CMK (cell line): ENCODE measurements around the gene TRMT11.
"Not testable (repeated sequence)": the region's sequence is repeated elsewhere in the genome, so short reads cannot be mapped to it uniquely, and the experiment has no call there.

ENCODE experiments used
- DNase-seq: peaks from one replicate; pipeline ENCODE4 v3.0.0-alpha.2; 2010; ENCODE audit warnings: low read depth

The TRMT11 gene

DNA sequence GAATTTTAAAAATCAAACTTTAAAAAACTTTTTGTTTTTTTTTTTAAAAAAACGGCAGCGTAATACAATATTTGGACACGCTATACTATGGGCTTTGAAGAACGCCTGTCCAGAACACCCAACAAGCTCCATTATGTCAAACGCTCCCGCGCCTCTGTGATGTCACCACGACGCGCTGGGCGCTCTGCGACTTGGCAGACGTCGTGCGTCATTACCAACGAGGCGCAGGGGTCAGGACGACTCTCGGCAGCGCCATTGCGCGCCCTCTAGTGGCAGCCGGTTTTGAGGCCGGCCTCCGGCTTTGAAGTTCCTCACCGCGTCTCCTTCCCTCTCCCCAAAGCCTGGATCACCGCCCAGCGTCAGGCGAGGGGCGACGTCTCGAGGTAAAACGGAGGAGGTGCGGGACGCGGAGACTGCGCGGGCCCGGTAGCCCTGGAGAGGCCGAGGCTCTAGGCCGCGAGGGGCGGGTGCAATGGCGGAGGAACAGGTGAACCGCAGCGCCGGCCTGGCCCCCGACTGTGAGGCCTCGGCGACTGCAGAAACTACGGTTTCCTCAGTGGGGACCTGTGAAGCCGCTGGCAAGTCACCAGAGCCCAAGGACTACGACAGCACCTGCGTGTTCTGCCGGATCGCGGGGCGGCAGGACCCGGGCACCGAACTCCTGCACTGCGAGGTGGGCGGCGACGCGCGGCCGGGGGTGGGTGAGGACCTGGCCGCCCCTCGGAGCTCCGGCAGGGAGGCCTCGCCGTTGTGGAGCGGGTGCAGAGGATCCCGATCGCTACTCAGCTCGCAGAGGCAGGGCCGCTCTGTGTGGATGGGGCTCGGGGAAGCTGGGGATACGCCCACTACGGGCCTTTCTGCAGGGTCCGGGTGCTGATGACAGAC, 29.6 kb upstream of the TRMT11 start, which contains the start of gene HINT3:
Gene HINT3, plus strand, starts transcription at position 265 of the 885 bp plus-strand sequence. Its CDS starts 208 bp downstream, at position 473.
- DNase-seq: peak; percentile 93

DNA sequence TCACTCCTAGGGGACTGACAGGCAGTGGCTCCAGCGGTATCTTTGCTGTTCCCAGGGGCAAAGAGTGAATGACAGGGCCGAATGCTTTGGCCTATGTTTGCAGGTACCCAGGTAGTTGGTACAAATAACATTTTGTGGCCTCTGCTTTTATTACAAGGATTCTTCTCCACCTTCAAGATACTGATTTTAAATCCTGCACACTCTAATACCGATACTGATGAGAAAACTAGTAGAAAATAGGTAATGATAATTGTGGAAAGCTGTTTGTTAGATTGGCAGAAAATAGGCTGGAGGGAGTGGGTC, 29.0 kb upstream of the TRMT11 start:
- DNase-seq: no peak

DNA sequence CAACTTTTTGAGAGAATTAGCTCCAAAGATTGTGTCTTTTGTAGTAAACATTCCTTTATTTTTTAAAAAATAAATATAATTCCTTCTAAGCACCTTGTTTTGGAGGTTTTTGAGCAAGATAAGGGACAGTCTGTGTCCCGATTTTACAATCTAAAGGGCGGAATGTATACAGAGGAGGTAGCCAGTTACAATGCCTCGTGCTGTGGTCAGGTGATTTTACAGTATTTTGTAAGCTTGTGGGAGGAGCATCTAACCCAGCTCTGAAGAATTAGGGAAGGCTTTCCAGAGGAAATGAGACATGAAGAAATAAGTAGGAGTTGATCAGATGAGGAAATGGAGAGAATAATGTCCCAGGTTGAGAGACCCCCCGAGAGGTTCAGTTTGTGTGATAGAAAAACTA, 28.5 kb upstream of the TRMT11 start:
- no peak for DNase-seq

DNA sequence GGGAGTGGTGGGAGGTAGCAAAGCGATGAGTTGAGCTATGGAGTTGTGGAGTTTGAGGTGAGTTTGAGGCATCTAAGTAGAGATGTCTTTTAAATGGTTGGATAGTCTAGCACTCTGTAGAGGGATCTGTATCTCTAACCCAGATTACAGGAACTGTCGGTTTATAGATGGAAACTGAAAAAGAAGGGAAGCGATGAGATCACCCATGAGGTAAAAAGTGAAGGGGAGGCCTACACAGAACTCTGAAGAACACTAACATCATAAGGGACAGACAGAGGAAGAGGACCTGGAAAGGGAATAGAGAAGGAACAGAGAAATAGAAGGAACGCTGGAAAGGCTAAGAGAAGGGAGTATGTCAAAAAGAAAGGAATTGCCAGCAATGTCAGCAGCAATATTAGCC, 27.3 kb upstream of the TRMT11 start:
- no peak for DNase-seq

DNA sequence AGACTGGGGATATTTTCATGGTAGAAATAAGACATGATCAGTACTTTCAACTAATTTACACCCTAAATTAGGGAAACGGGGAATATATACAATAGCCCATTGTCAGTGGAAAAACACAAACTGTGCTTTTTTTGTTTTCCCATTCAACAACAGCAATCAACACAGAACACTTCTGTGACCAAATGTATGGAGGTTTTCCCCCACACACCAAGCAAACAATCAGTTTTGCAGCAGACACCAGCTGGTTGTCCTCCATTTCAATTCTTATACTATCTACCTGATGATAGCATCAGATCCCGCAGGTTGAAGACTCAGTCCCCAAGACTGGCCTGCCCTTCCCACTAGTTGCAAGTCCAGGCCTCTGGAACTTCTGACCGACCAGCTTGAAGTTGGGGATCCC, 25.2 kb upstream of the TRMT11 start:
- DNase-seq: no peak

DNA sequence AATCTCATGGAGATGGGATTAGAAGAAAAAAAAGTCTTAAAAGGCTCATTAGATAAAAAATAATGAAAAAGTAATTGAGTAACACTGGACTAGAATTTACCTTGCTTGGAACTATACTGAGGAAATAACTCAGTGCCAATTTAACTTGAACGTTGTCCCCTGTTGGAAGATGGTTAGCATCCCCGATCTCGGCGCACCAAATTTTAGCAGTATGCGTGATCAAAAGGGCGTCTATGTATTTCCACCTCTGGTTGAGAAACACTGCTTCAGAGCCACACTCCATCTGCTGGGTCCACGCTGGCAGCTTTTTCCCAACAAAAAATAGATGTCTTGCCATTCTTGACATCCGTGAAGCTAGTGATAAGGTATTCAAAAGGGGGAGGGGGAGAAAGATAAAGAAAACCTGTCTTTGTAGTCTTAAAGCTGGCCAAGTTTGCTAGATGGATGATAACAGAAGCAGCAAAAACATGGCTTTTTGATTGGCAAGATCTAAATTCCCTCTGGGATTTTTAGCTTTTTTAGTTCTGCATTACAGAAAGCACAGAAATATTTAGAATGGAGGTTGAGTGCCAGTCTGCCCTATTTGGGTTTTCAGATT, 23.3 kb upstream of the TRMT11 start:
- no peak for DNase-seq

DNA sequence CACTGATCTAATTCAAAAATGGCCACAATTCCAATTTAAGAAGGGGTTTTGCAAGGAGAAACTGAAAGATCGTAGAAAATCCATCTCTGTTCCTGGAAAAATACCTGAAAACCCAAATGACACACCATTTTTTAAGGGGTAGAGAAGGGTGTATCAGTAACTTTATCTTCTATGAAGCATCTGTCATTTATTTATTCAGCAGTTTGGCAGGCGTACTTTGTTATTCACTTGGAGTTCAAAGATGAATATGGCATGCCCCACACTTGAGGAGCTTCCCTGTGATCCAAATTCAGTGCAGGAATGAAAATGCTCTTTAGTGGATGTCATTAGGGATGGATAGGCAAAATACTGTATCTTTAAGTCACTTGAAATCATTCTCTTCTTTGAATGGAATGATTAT, 22.5 kb upstream of the TRMT11 start:
- no peak for DNase-seq

DNA sequence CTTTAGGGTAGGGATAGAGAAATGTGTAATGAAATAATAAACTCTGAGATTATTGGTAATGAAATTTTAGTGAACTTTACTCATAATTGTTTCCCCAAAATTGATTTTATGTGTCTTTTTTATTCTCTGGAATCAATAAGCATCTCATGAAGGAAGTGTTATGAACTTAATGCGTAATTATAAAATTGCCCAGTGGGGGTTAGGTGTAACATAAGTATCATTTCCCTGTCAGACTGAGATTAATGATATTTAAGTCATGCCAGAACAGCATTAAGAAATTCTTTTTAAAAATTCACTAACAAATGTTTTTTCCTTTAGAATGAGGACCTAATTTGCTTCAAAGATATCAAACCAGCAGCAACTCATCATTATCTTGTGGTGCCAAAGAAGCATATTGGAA, 19.8 kb upstream of the TRMT11 start:
- no peak for DNase-seq

DNA sequence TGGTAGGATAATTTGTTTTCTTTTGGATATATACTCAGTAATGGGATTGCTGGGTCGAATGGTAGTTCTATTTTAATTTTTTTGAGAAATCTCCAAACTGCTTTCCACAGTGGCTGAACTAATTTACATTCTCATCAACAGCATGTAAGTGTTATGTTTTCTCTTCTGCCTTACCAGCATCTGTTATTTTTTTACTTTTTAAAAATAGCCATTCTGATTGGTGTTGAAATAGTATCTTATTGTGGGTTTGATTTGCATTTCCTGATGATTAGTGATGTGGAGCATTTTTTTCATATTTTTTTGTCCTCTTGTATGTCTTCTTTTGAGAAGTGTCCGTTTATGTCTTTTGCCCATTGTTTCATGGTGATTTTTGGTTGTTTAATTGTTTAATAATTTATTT, 17.8 kb upstream of the TRMT11 start:
- DNase-seq: no peak

DNA sequence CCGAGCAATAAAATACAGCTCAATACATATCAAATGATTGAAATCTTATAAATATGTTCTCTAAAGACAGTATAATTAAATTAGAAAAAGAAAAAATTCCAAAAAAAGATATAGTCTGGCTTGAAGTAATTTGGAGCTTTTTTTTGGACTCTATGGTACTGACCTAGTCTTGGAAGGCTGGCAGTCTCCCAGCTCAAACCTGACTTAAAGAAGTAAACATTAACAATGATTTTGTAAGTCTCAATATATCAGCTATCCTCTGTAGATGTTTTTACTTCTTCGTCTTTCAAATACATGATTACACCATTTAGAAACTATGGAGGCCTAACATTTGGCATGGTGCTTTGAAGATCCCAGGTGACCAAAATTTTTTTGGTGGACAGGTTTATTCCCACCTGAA, 15.6 kb upstream of the TRMT11 start:
- DNase-seq: no peak

DNA sequence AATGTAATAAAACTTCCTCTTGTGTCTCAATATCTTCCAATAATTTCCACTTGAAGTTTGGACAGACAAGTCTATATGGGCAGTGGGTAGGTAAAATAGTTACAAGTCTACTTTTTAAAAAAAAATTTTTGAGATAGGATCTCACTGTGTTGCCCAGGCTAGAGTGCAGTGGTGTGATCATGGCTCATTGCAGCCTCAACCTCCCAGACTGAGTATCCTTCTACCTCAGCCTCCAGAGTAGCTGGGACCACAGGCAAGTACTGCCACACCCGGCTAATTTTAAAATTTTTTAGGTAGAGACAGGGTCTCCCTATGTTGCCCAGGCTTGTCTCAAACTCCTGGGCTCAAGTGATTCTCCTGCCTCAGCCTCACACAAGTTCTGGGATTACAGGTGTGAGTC, 13.9 kb upstream of the TRMT11 start:
- not testable (repeated sequence) for DNase-seq

DNA sequence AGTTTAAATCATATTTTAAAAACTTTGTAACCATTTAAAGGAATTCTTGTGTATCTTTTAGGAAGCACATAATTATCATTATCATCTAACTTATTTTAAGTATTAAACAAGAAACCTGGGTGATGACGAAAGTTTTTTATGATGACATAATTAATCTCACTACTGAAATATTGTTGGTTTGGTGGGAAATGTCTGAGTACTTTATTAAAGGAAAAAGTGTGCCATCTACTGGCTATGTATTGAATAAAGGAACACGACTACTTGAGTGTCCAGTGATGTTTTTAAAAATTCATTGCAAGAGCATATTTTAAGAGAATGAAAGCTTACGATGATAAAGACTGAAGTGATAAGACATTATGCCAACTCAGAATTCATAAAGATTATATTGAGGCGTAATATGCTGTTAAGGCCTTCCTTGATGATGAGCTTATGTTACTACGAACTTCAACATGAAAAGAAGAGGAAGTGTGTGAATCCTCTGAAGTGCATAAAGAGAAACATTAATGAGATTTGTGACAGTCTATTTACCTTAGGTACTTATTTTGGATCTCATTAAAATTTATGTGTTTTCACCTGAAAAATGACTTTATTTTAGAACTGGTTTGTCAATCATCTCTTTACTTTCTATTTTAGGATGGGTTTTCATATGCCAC, 12.0 kb upstream of the TRMT11 start:
- no peak for DNase-seq

DNA sequence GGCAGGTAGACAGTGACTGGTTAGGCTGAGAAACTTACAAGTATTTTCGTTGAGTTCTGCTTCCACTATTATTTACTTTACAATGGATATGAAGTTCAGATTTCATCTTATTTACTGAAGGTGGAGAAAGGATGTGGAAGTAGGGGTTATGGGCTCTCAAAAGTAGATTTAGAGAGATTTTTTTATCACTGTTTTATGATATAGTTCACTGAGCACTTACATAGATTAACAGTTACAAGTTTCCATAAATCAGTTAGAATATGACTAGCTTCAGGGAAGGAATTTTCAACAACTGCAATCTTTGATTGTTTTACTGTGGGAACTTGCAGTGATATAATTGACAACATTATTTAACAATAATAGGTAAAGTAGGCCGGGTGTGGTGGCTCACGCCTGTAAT, 7.2 kb upstream of the TRMT11 start:
- DNase-seq: no peak

DNA sequence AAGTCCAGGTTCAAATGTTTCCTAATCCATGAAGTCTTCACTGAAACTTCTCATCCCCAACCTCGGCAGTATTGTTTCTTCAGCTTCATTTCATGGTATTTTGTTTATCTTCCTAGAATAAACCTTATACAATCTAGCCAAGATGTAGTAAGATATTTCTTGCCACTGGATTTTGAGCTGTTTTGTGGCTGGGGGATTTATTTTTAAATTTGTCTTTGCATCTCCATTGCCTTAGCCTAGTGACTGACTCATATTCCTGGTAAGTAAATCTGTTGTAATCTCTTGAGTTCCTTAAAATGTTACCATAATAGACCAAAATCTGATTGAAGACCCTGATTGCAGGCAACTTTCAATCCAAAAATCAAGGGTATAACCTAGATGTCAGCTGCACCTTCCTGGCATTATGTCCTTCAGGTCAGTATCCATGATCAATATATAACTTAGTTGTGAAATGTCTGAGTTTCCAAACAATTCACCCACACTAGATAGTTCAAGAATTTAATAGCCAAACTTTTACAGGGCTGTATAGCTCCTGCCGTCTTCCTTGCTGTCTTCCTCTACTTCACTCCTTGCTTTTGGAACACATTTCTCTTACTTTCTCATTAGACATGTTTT, 4.7 kb upstream of the TRMT11 start:
- no peak for DNase-seq

DNA sequence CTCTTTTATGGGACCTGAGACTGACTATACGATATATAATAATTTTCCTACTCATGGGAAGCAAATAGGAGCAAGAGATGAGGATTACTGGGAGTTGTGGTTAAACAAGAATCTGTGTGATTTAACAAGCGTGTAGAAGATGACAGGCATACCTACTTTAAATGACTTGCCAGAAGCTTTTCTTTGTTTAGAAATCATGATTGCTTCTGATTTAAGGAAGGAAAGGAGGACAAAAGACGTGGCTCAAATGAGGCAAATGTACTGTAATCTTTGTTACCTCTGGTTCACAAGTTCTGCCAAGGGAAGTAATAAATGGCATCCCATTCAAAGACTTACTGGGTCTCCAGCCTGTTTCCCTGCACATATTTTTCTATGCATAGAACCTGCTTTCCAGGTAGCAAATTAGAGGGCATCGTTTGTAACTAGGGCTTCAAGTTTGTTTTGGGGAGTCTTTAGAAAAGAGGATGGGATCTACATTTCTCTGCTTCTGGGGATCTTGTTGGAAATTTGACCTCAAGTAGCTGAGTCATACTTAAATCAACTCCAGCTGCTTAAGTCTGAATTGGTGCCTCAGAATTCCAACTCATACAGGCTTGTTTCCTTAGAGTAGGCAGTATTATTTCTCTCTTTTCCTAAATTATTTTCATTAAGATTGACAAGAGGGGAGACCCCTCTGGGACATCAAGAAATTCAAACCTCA, 2.9 kb upstream of the TRMT11 start:
- no peak for DNase-seq

DNA sequence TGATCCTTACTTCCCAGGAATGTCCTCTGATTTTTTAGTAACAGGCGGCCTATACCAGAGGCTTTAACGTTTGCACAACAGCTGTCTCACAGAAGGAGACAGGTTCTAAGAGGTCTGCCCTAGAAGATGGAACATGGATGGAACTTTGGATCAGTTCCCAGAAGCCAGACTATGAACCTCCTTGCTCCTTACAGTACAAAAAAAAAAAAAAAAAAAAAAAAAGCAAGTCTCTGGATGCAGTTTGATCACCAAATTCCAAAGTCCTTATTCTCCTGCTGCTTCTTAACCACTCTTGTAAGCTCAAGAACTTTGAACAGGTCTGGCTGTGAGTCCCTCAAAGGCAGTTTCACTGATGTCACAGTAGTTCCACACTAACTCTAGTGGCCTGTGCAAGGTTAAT, 2.0 kb upstream of the TRMT11 start:
- DNase-seq: no peak

DNA sequence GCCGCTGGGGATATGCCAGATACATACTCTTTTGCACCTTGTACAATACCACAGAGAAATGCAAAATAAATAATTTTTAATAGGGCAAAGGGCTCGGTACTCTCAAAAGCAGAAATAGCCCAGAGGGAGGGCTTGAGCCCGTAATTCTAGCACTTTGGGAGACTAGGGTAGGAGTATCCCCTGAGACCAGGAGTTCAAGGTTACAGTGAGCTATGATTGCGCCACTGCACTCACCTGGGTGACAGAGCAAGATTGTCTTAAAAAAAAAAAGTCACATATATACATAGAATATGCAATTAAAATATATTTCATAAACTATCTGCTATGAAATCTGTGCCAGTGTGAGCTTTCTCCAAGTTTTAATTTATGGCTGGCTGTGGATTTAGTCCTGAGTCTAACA, 818 bp upstream of the TRMT11 start:
- DNase-seq: no peak

DNA sequence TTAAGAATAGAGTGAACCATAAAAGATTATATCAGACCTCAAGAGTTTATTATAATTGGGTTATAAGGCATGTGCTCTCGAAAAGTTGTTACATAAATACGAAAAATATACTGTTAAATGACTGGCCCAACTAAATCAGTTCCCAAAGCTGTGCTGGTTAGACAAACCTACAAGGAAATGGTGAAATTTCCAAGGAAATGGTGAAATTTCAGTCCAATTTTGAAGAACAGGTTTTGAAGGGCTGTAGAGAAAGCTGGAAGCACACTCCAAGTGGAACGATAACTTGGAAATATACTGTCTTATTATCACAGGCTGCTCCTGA, 400 bp upstream of the TRMT11 start:
- DNase-seq: no peak

DNA sequence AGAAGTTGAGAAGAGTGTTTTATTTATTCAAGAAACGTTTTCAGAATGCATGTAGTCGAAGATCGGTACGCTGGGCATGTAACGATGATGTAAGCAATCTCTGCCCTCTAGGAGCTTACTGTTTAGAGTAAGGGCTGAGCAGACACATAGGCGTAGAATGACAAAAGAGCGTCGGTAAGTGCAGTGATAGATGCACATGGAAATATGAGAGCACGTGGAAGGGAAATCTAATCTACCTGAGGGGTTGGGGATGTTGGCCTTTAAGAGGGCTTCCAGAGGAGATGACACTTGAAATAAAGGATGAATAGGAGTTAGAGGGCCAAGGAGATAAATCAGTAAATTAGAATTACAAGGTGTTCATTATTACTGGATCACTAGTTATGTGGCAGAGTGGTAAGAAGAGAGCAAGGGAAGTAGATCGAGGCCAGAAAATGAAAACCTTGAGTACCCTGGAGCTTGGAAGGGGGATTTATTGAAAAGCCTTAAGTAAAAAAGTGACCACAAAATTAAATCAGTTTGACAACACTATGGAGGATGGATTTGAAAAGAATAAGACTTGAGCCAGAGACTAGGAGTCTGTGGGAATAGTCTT, 782 bp downstream of the TRMT11 start:
- DNase-seq: peak; percentile 4

DNA sequence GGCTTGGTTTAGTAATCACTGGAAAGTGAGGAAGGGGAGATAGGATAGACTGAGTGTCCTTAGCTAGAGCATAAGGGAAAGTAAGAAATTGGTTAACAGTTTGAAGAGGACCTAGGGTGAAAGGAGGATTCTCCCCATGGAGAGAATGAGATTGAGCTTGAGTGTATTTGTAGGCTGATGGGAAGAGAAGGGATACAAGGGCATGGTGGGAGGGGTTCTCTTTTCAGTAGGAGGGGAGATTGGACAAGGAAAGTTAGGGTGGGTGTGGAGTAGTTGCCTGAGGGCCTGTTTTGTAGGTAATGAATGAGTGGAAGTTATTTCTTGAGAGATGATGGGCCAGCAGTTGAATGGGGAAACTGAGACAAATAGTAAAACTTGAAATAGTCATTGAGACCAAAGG, 1.9 kb downstream of the TRMT11 start:
- DNase-seq: no peak

DNA sequence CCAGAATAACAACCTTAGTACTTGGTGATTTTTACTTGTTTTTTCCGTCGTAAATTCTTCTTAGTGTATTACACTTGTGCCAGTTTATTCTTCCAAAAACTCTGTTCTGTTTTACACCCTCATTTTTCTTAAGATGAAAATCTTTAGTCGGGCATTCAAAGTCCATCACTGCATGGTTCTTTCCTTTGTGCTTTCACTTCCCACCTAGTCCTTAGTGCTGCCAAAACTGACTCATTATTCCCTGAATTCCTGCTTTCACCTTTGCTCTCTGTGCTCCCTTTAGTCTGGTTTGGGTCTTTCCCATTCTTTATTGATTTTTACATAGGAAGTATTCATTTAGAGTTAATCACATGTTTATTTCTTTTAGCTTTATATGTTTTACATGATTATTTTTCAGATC, 3.3 kb downstream of the TRMT11 start:
- DNase-seq: no peak

DNA sequence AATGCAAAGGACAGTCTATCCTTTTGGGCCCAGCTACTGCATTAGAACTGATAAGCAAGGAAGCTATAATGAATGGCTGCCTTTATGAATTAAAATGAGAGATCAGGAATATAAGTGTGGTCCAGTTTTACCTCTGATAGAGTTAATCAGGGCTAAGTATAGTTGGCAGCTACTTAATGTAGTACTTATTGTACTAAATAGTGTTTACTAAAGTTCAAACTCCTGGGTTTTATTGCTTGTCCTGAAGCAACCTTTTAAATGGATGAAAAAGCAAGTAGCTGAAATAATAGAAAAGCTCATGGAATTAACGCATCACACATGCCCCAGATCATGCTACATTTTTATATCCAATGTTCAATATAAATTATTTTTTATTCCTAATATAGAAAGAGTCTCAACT, 5.3 kb downstream of the TRMT11 start:
- DNase-seq: no peak
